ENCODE results near the gene GPD1L. TPM values are rescaled to one million over a fixed set of nuclear protein-coding genes. Genes with fewer than 3 reads are reported as not detected.

GPD1L gene
- polyA plus RNA-seq, 1 donor (not counting 4 experiments of a cell fraction or from before 2014, with no cell fraction given) = 4.5 TPM

GRCh38 chr3:32177702-32178198 lies 71.3 kb downstream of the GPD1L start:
- Histone ChIP-seq H3K4me3 (ENCODE audit: control insufficient read depth in 2 of 3, extremely low read depth in 1 of 3, insufficient read depth in 2 of 3, low read depth in 1 of 3, low read length in 3 of 3) (no peak overlapping the region), H3K4me2 (ENCODE audit: control insufficient read depth, extremely low read depth, insufficient read depth, low read depth, low read length) (peak overlapping the region; percentile 55), H3K27ac (ENCODE audit: control insufficient read depth, insufficient read depth, low read length) (no peak overlapping the region), H3K9ac (ENCODE audit: control insufficient read depth, extremely low read depth, insufficient read depth, low read length) (no peak overlapping the region), H3K36me3 (ENCODE audit: control insufficient read depth in 2 of 2, extremely low read depth in 1 of 2, insufficient read depth in 2 of 2, low read length in 2 of 2) (no peaks in the 10 kb centered on the region), H3K4me1 (ENCODE audit: control insufficient read depth, extremely low read depth, insufficient read depth, low read length) (peaks cover 9% of the 10 kb centered on the region), H3K79me2 (ENCODE audit: control insufficient read depth, insufficient read depth, low read length) (no peaks in the 10 kb centered on the region), H3K9me3 (ENCODE audit: control insufficient read depth, low read depth, low read length) (no peaks in the 10 kb centered on the region), H2AFZ (ENCODE audit: control insufficient read depth, low read length) (no peak overlapping the region), H3K27me3 (ENCODE audit: control insufficient read depth, extremely low read depth, insufficient read depth, low read length) (peaks cover 10% of the 10 kb centered on the region), H4K20me1 (ENCODE audit: control insufficient read depth, extremely low read depth, insufficient read depth, low read length) (no peaks in the 10 kb centered on the region), H3K9me1 (ENCODE audit: control insufficient read depth, extremely low read depth, insufficient read depth, low read length) (no peaks in the 10 kb centered on the region)
- TF ChIP-seq CTCF (optimal IDR thresholded peaks at IDR 0.05 in 1 of 3, IDR thresholded peaks at IDR 0.05 in 1 of 3, conservative IDR thresholded peaks at IDR 0.05 in 1 of 3; ENCODE audit: extremely low read depth in 1 of 3, insufficient read depth in 2 of 3, low read length in 3 of 3) (peak; percentile 94 to 99 (median 98)), EZH2 (IDR thresholded peaks at IDR 0.05; ENCODE audit: low read length) (no peak)
- FAIRE-seq (peak; percentile 94), DNase-seq (ENCODE audit: low read depth, low spot score) (peak; percentile 60)
- dilution Hi-C loops (cut with MboI; ENCODE audit: extremely low pct_ligation_motif_present, low sequenced_read_pairs) = loop anchor here (25.0 kb wide), 1 partner anchor 160 kb away; no protein-coding TSS in a partner anchor

GRCh38 chr3:32180141-32180784 lies 73.8 kb downstream of the GPD1L start:
- no peak overlapping the region for H3K27ac ChIP-seq (ENCODE audit: control insufficient read depth, insufficient read depth, low read length)
- no peak for TF ChIP-seq CTCF (optimal IDR thresholded peaks at IDR 0.05 in 1 of 3, IDR thresholded peaks at IDR 0.05 in 1 of 3, conservative IDR thresholded peaks at IDR 0.05 in 1 of 3; ENCODE audit: extremely low read depth in 1 of 3, insufficient read depth in 2 of 3, low read length in 3 of 3)
- no peak for TF ChIP-seq EZH2 (IDR thresholded peaks at IDR 0.05; ENCODE audit: low read length)
- dilution Hi-C loops (cut with MboI; ENCODE audit: extremely low pct_ligation_motif_present, low sequenced_read_pairs) = loop anchor here (25.0 kb wide), 1 partner anchor 157 kb away; no protein-coding TSS in a partner anchor
- H3K27me3 ChIP-seq (ENCODE audit: control insufficient read depth, extremely low read depth, insufficient read depth, low read length) = peaks cover 10% of the 10 kb centered on the region
- no peak overlapping the region for H3K4me2 ChIP-seq (ENCODE audit: control insufficient read depth, extremely low read depth, insufficient read depth, low read depth, low read length)
- no peaks in the 10 kb centered on the region for H4K20me1 ChIP-seq (ENCODE audit: control insufficient read depth, extremely low read depth, insufficient read depth, low read length)
- H3K36me3 ChIP-seq (ENCODE audit: control insufficient read depth in 2 of 2, extremely low read depth in 1 of 2, insufficient read depth in 2 of 2, low read length in 2 of 2) = no peaks in the 10 kb centered on the region
- FAIRE-seq (no peak), DNase-seq (ENCODE audit: low read depth, low spot score) (no peak)
- no peak overlapping the region for H3K9ac ChIP-seq (ENCODE audit: control insufficient read depth, extremely low read depth, insufficient read depth, low read length)
- no peaks in the 10 kb centered on the region for H3K79me2 ChIP-seq (ENCODE audit: control insufficient read depth, insufficient read depth, low read length)
- peaks cover 9% of the 10 kb centered on the region for H3K4me1 ChIP-seq (ENCODE audit: control insufficient read depth, extremely low read depth, insufficient read depth, low read length)
- no peaks in the 10 kb centered on the region for H3K9me3 ChIP-seq (ENCODE audit: control insufficient read depth, low read depth, low read length)
- no peak overlapping the region for H3K4me3 ChIP-seq (ENCODE audit: control insufficient read depth in 2 of 3, extremely low read depth in 1 of 3, insufficient read depth in 2 of 3, low read depth in 1 of 3, low read length in 3 of 3)
- no peak overlapping the region for H2AFZ ChIP-seq (ENCODE audit: control insufficient read depth, low read length)
- H3K9me1 ChIP-seq (ENCODE audit: control insufficient read depth, extremely low read depth, insufficient read depth, low read length) = no peaks in the 10 kb centered on the region

Measured in keratinocyte (primary cell).